LoVo (cell line): ENCODE data around the gene PROX2.

Experiments
- DNase-seq: peaks from one replicate; pipeline ENCODE4 v3.0.0-alpha.2; 2016; ENCODE audit warnings: low spot score

The PROX2 gene

DNA sequence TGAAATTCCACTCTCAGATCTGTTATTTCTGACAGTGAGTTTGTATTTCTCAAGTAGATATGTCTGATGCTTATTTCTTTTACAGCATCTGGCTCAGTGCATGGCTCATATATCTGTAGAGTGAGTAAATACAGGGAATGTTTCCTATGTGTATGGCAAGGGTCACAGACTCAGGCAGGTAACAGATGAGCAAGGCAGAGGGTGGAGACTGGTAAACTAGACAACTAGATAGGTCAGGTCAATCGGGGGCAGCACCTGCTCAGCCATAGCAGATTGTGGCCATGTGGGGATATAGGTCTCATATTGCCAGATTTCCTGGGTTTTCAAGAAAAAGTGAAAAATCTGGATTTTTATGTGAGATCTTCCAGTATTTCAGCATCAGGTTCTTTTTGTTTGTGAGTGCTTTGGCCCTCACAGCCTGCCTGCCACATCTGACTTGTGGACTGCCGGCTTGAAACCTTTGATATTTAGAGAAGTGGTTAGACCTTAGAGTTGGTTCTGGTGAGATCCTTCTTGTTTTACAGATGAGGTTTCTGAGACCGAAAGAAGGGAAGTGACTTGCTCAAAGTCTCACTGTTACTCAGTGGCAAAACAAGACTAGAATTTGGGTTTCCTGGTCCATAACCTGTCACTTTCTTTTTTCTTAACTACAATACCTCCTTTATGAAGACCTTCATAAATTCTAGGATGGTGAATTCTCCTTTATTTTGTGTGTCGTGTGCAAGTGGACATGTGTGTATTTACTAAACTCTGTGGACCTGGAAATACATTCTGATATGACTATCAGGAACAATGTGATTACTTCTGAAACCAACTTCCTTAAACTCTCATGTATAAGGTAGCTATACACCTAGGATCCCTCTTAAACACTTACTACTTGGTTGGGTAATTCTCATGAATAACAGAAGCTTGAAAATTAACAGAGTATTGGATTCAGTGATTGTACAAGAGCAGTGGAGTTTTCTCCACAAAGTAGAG is 34.4 kb downstream of the PROX2 start:
- no peak for DNase-seq

DNA sequence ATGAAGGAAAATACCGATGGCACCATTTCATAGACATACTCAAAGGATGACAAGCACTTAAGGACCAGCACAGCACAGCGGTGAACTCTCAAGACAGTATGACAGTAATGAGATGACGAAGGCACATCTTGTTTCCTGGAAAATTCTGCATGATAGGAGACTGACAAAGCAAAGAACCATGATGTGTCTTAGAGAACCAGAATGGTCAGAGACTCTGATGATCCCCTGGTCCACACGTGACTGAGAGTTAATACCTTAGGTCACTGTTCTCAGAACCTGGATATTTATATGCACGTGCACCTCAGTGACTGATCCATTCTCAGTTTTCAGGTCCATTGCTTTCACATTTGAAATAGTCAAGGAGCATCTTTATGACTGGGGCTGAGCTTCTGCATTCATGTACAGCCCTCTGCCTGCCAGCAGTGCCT is 35.3 kb downstream of the PROX2 start:
- DNase-seq: no peak

DNA sequence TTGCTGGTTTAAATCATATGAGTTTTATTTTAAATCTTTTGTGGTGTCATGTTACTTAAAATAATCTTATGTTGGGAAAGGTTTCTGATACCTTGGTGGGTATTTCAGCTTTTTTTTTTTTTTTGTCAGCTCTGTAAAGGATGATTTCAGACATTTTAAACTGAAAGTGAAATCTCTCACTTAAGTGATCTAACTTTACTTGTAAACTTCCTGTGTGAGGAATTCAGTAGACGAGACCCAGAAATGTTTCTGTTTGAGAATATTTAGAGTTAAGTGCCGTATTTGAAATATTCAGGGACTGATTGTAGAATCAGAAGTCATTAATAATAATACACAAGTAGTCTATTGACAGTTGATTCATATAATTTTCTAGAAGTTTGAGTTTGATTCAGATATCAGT is 37.8 kb downstream of the PROX2 start:
- no peak for DNase-seq

DNA sequence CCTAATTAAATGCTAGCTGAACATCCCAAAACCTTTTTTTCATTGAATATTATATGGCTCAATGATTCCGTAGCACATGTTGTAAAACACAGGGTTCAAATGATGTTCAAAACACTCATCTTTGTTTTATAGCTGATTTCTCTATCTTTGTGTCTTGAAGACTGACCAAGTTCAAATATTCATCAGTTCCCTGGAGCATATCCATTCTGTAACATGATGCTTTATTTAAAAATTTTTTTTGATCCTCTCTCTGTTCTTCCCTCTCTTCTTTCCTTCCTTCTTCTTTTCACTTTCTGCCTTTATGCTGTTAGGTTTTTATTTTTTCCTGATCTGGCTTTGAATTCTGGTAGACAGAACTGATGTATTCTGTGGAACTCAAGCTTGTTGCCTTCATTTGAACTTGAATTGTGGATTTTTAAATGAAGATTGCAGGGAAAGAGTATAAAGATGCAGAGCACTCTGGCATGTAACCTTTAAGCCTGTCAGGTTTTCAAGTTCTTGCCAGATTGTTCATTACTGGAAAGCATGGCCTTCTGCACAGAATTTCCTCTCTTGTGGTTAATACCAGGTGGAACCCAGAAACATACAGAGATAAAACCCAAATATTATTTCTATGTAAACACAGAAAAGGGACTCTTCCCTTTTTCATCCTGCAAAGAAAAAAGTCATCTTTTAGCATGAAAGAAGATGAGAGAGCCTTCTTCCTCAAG is 39.5 kb downstream of the PROX2 start:
- no peak for DNase-seq

DNA sequence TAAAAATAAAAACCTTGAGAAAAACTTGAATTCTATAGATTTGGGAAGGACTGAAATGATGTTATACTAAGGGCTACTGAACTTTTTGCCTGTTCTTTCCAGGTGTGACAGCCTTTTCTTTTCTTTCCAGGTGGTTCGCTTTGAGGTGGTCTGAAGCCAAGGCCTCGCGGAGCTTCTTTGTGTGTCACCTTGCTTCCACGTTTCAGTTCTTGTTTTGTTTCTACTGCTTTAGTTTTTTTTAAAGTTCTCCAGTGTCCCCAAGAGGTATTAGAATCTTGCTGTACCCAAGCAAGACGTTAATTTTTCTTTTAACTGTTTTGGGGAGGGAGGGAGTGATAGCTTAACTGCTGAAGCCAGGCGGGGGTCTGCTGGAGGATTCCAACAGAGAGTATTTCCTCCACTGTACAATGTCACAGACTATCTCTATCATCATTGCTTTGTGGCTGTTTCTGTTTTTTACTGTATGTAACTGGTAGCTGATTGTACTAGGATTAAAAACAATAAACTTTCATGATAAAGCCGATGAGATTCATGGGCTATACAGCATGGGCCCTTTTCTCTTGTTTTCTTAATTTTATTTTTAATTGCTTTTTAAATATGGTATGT is 40.2 kb downstream of the PROX2 start:
- no peak for DNase-seq

DNA sequence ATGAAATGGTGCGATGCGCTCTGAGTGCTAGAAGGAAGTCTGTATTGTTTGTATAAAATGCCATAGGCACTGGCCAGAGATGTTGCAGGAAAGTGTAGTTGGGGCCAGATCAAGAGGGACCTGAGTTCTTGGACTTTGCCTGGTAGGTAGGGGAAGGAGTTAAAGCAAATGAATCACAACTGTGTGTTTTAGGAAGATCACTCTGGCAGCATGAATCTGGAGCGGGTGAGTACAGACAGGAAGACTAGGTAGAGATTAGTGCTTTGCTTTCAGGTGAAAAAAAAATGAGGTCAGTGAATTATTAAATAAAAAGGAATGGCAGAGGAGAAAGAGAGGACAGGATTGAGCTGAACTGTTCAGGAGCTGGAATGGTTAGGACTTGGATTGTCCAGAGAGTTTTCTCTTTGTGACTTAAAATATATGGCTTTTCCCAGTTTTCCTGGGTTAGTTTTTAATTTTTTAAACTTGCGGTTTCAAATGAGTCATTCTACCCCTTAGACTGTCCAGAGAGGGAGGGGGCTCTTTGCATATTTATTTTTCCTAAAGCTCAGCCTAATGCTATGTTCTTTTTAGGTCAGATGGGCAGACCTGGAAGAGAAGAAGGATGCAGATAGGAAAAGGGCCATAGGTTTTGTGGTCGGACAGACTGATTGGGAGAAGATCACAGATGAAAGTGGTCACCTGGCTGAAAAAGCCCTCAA is 41.1 kb downstream of the PROX2 start:
- no peak for DNase-seq

DNA sequence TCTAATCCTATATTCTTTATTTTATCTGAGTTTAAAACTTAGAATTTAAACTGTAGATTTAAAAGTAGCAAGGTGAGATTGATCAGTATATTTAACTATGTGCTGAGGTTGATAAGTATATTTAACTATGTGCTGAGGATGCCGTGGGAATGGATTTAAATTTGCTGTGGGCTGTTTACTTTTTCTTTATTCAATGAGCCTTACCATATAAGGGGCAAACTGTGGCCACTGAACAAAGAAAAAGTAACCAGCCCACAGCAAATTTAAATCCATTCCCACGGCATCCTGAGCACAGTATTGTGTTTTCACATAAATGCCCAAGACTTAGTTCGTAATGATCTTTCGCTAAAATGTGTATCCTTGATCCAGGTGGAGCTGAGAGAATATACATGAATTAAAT is 43.1 kb downstream of the PROX2 start:
- DNase-seq: no peak

DNA sequence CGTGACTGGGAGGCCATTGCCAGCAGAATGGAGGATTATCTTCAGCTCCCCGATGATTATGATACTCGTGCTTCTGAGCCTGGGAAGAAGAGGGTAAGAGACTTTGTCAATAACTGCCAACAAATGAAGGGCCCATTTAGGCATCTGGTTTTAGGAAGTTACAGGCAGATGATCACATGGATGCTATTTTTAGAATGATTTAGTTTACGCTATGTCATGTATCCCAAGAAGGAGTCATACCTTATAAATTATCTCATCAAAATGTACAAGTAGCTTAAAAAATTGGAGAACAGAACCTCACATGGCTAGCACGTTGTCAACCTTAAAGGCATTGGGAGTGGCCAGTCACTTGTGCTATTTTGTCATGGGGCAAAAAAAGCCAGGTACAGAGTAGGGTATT is 46.7 kb downstream of the PROX2 start:
- DNase-seq: no peak

DNA sequence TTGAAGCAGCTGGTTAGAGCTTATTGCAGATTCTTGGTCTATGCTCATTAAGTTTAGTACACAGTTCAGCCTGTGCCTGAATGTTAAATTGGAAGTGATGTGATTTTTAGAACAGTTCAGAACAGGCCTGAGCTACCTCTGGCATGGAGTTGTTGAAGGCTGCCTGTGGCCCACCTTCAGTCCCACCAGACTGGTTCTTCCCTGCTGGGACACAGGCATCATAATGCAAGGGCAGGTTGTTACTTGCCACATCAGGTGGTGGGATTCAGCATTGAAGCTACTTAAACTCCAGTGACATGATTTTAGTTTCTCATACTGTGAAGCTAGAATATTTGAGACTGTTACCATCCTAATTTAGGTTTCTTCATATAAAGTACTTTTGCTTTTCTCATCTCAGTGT is 49.4 kb downstream of the PROX2 start:
- no peak for DNase-seq
